Measurements from ENCODE around the gene SMARCC2. TPM values are rescaled to one million over a fixed set of nuclear protein-coding genes. Genes with fewer than 3 reads are reported as not detected.
A peak's percentile ranks its signal among the peaks of the same experiment; 100 is the strongest.

The SMARCC2 gene
- total and polyA plus RNA-seq, 9 of the 15 experiments (the other 6 are each of a cell fraction or from before 2014, with no cell fraction given), result 11.9 to 86.0 (median 36.6) TPM

DNA sequence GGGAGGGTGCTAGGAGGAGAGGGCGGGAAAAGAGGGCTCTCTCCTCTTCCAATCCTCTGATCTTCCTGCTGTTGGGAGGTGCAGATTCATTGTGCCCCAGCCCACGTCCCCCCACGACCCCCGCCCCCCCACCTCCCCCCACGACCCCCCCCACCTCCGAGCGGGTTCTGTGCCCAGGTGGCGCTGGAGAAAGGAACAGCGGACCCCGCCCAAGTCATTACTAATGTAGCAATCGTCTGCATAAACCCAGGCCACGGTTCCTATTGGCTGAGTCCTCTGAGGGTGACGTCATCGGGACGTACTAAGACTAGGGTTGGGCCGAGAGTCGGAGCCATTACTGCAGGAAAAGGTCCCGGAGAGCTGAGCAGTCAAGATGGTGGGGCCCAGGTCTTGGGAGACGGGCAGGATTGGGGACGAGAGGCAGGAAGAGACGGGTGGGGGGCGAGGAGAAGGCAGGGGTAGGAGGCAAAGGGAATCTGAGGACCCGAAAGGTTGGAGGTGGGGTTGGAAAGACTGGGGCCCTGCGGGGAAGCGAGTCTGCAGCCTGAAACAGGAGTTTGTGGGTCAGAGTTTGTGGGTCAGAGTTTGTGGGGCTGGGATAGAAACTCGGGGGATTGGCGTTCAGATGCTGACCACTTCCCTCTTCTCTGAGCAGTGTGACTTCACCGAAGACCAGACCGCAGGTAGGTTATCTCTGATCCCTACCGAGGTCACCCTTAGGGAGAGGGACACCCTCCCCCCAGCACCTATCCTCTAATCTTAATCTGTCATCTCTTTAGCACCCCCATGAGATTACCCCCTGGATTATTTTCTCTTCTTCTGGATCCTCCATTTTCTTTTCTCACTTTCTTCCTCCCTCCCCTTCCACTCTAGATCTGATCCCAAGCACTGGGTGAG is 31.0 kb downstream of the SMARCC2 start, which contains the start of gene MYL6:
TSS of gene MYL6 (plus strand) at position 331 of the 897 bp plus-strand sequence. CDS start at position 374, 43 bp downstream.
- Histone ChIP-seq H3K4me3 (peak within 1 kb of the TSS; percentile 90), H3K79me2 (ENCODE audit: control insufficient read depth, insufficient read depth, low read length) (peaks cover 46% of the 10 kb centered on the region), H3K27me3 (ENCODE audit: control insufficient read depth in 2 of 2, insufficient read depth in 2 of 2, low read length in 2 of 2) (no peaks in the 10 kb centered on the region), H3K9me1 (ENCODE audit: control insufficient read depth, insufficient read depth, low read length) (peaks cover 3% of the 10 kb centered on the region), H3K27ac (ENCODE audit: extremely low read depth, low read depth, low read length) (peak within 1 kb of the TSS; percentile 98), H3K4me2 (ENCODE audit: insufficient read depth, low read length) (peak within 1 kb of the TSS; percentile 80), H3K9me3 (replicated peaks; ENCODE audit: control insufficient read depth, insufficient read depth, low read depth, low read length) (no peaks in the 10 kb centered on the region), H3K4me1 (replicated peaks in 1 of 2; ENCODE audit: control insufficient read depth in 2 of 2, insufficient read depth in 2 of 2, low read length in 2 of 2) (peaks cover 40 to 52% of the 10 kb centered on the region in 2 experiments; a peak in 4 of 5 replicates), H3K36me3 (ENCODE audit: control insufficient read depth, insufficient read depth, low read length) (peaks cover 57% of the 10 kb centered on the region), H4K20me1 (replicated peaks; ENCODE audit: control insufficient read depth, insufficient read depth, low read length) (peaks cover 34% of the 10 kb centered on the region; the same call in 1 of the 2 replicates), H2AFZ (ENCODE audit: low read depth, low read length) (peak within 1 kb of the TSS; percentile 86), H3K9ac (ENCODE audit: insufficient read depth in 1 of 2, low read depth in 2 of 2, low read length in 2 of 2) (peak within 1 kb of the TSS; percentile 93 to 98)
- FAIRE-seq, result peak; percentile 98
- peak; percentile 89 to 99 (median 94) for DNase-seq (ENCODE audit: extremely low read depth in 1 of 4, low spot score in 3 of 4)
- under 1% methylated on average over 29 of the region's 30 CpGs for WGBS (ENCODE audit: insufficient coverage, low coverage, missing lambda C conversion rate)
- CTCF ChIA-PET (ENCODE audit: low intra/inter-chr PET ratio), result interaction anchor here (0.7 to 2.6 kb wide), 3 partner anchors 32 to 112 kb away, joined by 3 to 7 read pairs (median 6); no protein-coding TSS in a partner anchor
- peak; percentile 81 for ATAC-seq
- in situ Hi-C loops (cut with MboI) (no loop called here), intact Hi-C loops (cut with micrococcal nuclease) (loop anchor here (1.0 to 5.0 kb wide), 2 partner anchors 31 to 41 kb away; partner anchors contain the start of genes RPL41 and ZC3H10)
- POLR2A ChIA-PET, result interaction anchor here (0.6 to 8.9 kb wide), 18 partner anchors 8 to 230 kb away, joined by 3 to 124 read pairs (median 5); partner anchors contain the start of genes ERBB3, ESYT1, PA2G4 and RNF41
- TSS peak; percentile 61 for BruUV-seq (replicated peaks)
- TF ChIP-seq, protein P1, sequence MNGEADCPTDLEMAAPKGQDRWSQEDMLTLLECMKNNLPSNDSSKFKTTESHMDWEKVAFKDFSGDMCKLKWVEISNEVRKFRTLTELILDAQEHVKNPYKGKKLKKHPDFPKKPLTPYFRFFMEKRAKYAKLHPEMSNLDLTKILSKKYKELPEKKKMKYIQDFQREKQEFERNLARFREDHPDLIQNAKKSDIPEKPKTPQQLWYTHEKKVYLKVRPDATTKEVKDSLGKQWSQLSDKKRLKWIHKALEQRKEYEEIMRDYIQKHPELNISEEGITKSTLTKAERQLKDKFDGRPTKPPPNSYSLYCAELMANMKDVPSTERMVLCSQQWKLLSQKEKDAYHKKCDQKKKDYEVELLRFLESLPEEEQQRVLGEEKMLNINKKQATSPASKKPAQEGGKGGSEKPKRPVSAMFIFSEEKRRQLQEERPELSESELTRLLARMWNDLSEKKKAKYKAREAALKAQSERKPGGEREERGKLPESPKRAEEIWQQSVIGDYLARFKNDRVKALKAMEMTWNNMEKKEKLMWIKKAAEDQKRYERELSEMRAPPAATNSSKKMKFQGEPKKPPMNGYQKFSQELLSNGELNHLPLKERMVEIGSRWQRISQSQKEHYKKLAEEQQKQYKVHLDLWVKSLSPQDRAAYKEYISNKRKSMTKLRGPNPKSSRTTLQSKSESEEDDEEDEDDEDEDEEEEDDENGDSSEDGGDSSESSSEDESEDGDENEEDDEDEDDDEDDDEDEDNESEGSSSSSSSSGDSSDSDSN (IDR thresholded peaks at IDR 0.05; ENCODE audit: borderline replicate concordance in 1 of 2, low read depth in 2 of 2, low read length in 2 of 2), result no peak
- TF ChIP-seq, protein P2, sequence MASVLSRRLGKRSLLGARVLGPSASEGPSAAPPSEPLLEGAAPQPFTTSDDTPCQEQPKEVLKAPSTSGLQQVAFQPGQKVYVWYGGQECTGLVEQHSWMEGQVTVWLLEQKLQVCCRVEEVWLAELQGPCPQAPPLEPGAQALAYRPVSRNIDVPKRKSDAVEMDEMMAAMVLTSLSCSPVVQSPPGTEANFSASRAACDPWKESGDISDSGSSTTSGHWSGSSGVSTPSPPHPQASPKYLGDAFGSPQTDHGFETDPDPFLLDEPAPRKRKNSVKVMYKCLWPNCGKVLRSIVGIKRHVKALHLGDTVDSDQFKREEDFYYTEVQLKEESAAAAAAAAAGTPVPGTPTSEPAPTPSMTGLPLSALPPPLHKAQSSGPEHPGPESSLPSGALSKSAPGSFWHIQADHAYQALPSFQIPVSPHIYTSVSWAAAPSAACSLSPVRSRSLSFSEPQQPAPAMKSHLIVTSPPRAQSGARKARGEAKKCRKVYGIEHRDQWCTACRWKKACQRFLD (CRISPR knock-in tag; IDR thresholded peaks at IDR 0.05), result peak; percentile 79
- TF ChIP-seq ZKSCAN8 (CRISPR knock-in tag; IDR thresholded peaks at IDR 0.05), result peak; percentile 78; the same call in 1 of the 2 replicates
- peak; percentile 52; the same call in 1 of the 2 replicates for TF ChIP-seq ZBTB2 (IDR thresholded peaks at IDR 0.05)
- TF ChIP-seq GTF2E2 (tag; IDR thresholded peaks at IDR 0.05), result peak; percentile 60; the same call in 1 of the 2 replicates
- peak; percentile 63 for TF ChIP-seq ZNF707 (CRISPR knock-in tag; conservative IDR thresholded peaks at IDR 0.05)
- TF ChIP-seq ELF2 (CRISPR knock-in tag; IDR thresholded peaks at IDR 0.05), result peak; percentile 82
- peak; percentile 97 for TF ChIP-seq POLR2H (tag; IDR thresholded peaks at IDR 0.05; ENCODE audit: low read depth)
- TF ChIP-seq, protein P3, sequence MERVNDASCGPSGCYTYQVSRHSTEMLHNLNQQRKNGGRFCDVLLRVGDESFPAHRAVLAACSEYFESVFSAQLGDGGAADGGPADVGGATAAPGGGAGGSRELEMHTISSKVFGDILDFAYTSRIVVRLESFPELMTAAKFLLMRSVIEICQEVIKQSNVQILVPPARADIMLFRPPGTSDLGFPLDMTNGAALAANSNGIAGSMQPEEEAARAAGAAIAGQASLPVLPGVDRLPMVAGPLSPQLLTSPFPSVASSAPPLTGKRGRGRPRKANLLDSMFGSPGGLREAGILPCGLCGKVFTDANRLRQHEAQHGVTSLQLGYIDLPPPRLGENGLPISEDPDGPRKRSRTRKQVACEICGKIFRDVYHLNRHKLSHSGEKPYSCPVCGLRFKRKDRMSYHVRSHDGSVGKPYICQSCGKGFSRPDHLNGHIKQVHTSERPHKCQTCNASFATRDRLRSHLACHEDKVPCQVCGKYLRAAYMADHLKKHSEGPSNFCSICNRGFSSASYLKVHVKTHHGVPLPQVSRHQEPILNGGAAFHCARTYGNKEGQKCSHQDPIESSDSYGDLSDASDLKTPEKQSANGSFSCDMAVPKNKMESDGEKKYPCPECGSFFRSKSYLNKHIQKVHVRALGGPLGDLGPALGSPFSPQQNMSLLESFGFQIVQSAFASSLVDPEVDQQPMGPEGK (CRISPR knock-in tag; IDR thresholded peaks at IDR 0.05; ENCODE audit: borderline replicate concordance), result peak; percentile 85; the same call in 1 of the 2 replicates
- peak in 1 of 2 experiments; percentile 65; a peak in 2 of 4 replicates for TF ChIP-seq TBL1XR1 (IDR thresholded peaks at IDR 0.05; ENCODE audit: low read length in 2 of 2)
- TF ChIP-seq SRSF3 (IDR thresholded peaks at IDR 0.05; ENCODE audit: insufficient read depth, low read length), result no peak

Data from K562 (cell line).